Smooth muscle cell (in vitro differentiated cells): ENCODE results near the gene ADAMTS9. TPM values are rescaled to one million over a fixed set of nuclear protein-coding genes. Genes with fewer than 3 reads are reported as not detected.

ENCODE experiments used
- DNase-seq: peaks from one replicate; lab custom pipeline; 2025; ENCODE audit not compliant: unreplicated experiment; lab: John Stamatoyannopoulos, UW
- H2AFZ ChIP-seq: fragments of 200-600 bp; sonication (generic); 2 replicates; pipeline ENCODE4 v1.6.0; 2016; ENCODE audit warnings: antibody characterized with exemption, low read depth, mild to moderate bottlenecking
- H3F3A ChIP-seq: fragments of 200-600 bp; sonication (generic); 2 replicates; pipeline ENCODE4 v1.6.0; 2017; ENCODE audit warnings: antibody characterized with exemption, low read depth
- H3K27ac ChIP-seq: fragments of 200-600 bp; sonication (generic); 2 replicates; pipeline ENCODE4 v1.5.1; 2016; ENCODE audit warnings: low read depth, mild to moderate bottlenecking
- H3K27me3 ChIP-seq: fragments of 200-600 bp; sonication (generic); 2 replicates; pipeline ENCODE4 v1.6.1; 2016; ENCODE audit warnings: low read depth, mild to moderate bottlenecking
- H3K36me3 ChIP-seq: fragments of 200-600 bp; sonication (generic); 2 replicates; pipeline ENCODE4 v1.5.1; 2016; ENCODE audit warnings: low read depth
- H3K4me1 ChIP-seq: fragments of 200-600 bp; sonication (generic); 2 replicates; pipeline ENCODE4 v1.5.1; 2016; ENCODE audit warnings: low read depth
- H3K4me2 ChIP-seq: fragments of 200-600 bp; sonication (generic); 2 replicates; pipeline ENCODE4 v1.6.0; 2016; ENCODE audit warnings: mild to moderate bottlenecking
- H3K4me3 ChIP-seq: fragments of 200-600 bp; sonication (generic); 2 replicates; pipeline ENCODE4 v1.5.1; 2016; ENCODE audit warnings: mild to moderate bottlenecking
- H3K79me2 ChIP-seq: fragments of 200-600 bp; sonication (generic); 2 replicates; pipeline ENCODE4 v1.6.0; 2016; ENCODE audit warnings: low read depth, mild to moderate bottlenecking
- H3K9ac ChIP-seq: fragments of 200-600 bp; sonication (generic); 2 replicates; pipeline ENCODE4 v1.6.0; 2016; ENCODE audit warnings: low read depth
- H3K9me3 ChIP-seq: fragments of 200-600 bp; sonication (generic); replicated peaks from 2 replicates; pipeline ENCODE4 v1.5.1; 2016; ENCODE audit warnings: low read depth
- H4K20me1 ChIP-seq: fragments of 200-600 bp; sonication (generic); 2 replicates; pipeline ENCODE4 v1.6.0; 2016; ENCODE audit warnings: low read depth
- CTCF ChIP-seq: fragments of 200-600 bp; sonication (generic); IDR thresholded peaks from 2 replicates; pipeline ENCODE4 v1.5.1; 2017; ENCODE audit warnings: borderline replicate concordance, mild to moderate bottlenecking, antibody characterized with exemption; ENCODE audit not compliant: insufficient read depth, poor library complexity, severe bottlenecking
- WGBS: methylation state at CpG from one replicate; pipeline ENCODE4 v1.1.7; 2016; ENCODE audit warnings: low lambda C conversion rate; 5-methylcytosine and 5-hydroxymethylcytosine counted together
- polyA plus RNA-seq: library from polyadenylated mRNA; unstranded; fragments of >200 nt; fragmentation: Nextera tagmentation; extraction: Ambion mirVana; gene quantifications from 2 replicates; pipeline ENCODE4 v1.2.1, GENCODE V29; 2016
- total RNA-seq: library from RNA; depleted of rRNA; stranded (reverse); fragments of >200 nt; gene quantifications from 2 replicates; pipeline ENCODE4 v1.2.3, GENCODE V29; 2014

Gene ADAMTS9
- total and polyA plus RNA-seq, 2 experiments from 2014 or later, result 18.7 to 66.6 TPM

GRCh38 chr3:64612082-64612860 is 75.5 kb downstream of the ADAMTS9 start:
- Histone ChIP-seq H2AFZ (no peak overlapping the region), H3K27ac (no peak overlapping the region), H3K9me3 (no peaks in the 10 kb centered on the region), H3K4me2 (no peak overlapping the region), H4K20me1 (no peaks in the 10 kb centered on the region), H3K27me3 (no peaks in the 10 kb centered on the region), H3K9ac (no peak overlapping the region), H3K79me2 (no peaks in the 10 kb centered on the region), H3K4me1 (no peaks in the 10 kb centered on the region), H3K36me3 (peaks cover 12% of the 10 kb centered on the region), H3K4me3 (no peak overlapping the region), H3F3A (no peaks in the 10 kb centered on the region)
- WGBS, result 57% methylated on average over 4 of the region's 4 CpGs
- TF ChIP-seq CTCF, result no peak
- no peak for DNase-seq

- Histone ChIP-seq H3K9me3 (no peaks in the 10 kb centered on the region), H3K9ac (no peak overlapping the region), H3F3A (no peaks in the 10 kb centered on the region), H3K27ac (no peak overlapping the region), H3K36me3 (peaks cover 10% of the 10 kb centered on the region), H3K79me2 (no peaks in the 10 kb centered on the region), H3K4me3 (no peak overlapping the region), H2AFZ (no peak overlapping the region), H3K4me1 (no peaks in the 10 kb centered on the region), H3K4me2 (no peak overlapping the region), H4K20me1 (no peaks in the 10 kb centered on the region), H3K27me3 (no peaks in the 10 kb centered on the region)
- TF ChIP-seq CTCF, result no peak
- 100% methylated on average over 2 of the region's 2 CpGs for WGBS
- no peak for DNase-seq
Measured at GRCh38 chr3:64608741-64609140, 79.1 kb downstream of the ADAMTS9 start.

GRCh38 chr3:64607032-64607551 is 80.7 kb downstream of the ADAMTS9 start:
- H3K36me3 ChIP-seq, result peaks cover 10% of the 10 kb centered on the region
- no peak overlapping the region for H3K9ac ChIP-seq

More at GRCh38 chr3:64607032-64607551, 80.7 kb downstream of the ADAMTS9 start:
- DNase-seq, result no peak
- WGBS, result 97% methylated on average over 2 of the region's 2 CpGs
- H3K4me2 ChIP-seq, result no peak overlapping the region
- no peak overlapping the region for H3K4me3 ChIP-seq
- no peak overlapping the region for H2AFZ ChIP-seq
- H3F3A ChIP-seq, result no peaks in the 10 kb centered on the region
- no peaks in the 10 kb centered on the region for H3K79me2 ChIP-seq
- no peaks in the 10 kb centered on the region for H3K9me3 ChIP-seq
- H4K20me1 ChIP-seq, result no peaks in the 10 kb centered on the region
- no peak overlapping the region for H3K27ac ChIP-seq
- no peaks in the 10 kb centered on the region for H3K27me3 ChIP-seq
- no peaks in the 10 kb centered on the region for H3K4me1 ChIP-seq
- no peak for TF ChIP-seq CTCF
